HUDEP-2 (cell line): ENCODE data around the gene CT45A3.
"Not testable (repeated sequence)": the region's sequence is repeated elsewhere in the genome, so short reads cannot be mapped to it uniquely, and the experiment has no call there.

Experiments used
- DNase-seq, 76 experiments: peaks; one replicate each; lab custom pipeline; 2025; ENCODE audit not compliant: unreplicated experiment in 76 of 76; lab: John Stamatoyannopoulos, UW

Gene CT45A3, protein sequence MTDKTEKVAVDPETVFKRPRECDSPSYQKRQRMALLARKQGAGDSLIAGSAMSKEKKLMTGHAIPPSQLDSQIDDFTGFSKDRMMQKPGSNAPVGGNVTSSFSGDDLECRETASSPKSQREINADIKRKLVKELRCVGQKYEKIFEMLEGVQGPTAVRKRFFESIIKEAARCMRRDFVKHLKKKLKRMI

DNA sequence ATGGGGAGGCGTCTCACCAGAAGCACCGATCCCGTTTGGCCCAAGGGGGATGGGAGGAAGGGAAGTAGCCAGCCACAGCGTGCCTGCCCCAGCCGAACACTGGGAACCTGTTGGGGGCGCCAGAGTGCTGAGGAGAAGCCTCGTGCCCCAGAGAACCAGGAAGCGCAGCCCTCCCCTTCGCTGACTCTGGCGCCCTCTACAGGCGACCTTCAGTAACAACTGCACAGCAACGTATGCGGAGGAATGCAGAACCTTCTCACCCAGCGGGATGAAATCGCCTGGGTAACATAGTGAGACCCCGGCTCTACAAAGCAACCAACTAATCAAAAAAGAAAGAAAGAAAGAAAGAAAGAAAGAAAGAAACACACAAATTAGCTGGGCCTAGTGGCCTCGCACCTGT lies at the start of gene CT45A3:
CT45A3 (minus strand) TSS at position 101 of the 400 bp plus-strand sequence. CDS start 3,747 bp downstream, outside the sequence.
- not testable (repeated sequence) for DNase-seq

DNA sequence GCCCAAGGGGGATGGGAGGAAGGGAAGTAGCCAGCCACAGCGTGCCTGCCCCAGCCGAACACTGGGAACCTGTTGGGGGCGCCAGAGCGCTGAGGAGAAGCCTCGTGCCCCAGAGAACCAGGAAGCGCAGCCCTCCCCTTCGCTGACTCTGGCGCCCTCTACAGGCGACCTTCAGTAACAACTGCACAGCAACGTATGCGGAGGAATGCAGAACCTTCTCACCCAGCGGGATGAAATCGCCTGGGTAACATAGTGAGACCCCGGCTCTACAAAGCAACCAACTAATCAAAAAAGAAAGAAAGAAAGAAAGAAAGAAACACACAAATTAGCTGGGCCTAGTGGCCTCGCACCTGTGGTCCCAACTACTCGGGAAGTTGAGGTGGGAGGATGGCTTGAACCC lies 34.7 kb upstream of the CT45A3 start, which contains the start of gene CT45A6:
CT45A6 (minus strand) TSS at position 101 of the 400 bp plus-strand sequence. CDS start 3,794 bp downstream, outside the sequence.
- not testable (repeated sequence) for DNase-seq

DNA sequence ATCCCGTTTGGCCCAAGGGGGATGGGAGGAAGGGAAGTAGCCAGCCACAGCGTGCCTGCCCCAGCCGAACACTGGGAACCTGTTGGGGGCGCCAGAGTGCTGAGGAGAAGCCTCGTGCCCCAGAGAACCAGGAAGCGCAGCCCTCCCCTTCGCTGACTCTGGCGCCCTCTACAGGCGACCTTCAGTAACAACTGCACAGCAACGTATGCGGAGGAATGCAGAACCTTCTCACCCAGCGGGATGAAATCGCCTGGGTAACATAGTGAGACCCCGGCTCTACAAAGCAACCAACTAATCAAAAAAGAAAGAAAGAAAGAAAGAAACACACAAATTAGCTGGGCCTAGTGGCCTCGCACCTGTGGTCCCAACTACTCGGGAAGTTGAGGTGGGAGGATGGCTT lies 17.4 kb upstream of the CT45A3 start, which contains the start of gene CT45A5:
CT45A5 (minus strand) TSS at position 101 of the 400 bp plus-strand sequence. CDS start 3,774 bp downstream, outside the sequence.
- not testable (repeated sequence) for DNase-seq

DNA sequence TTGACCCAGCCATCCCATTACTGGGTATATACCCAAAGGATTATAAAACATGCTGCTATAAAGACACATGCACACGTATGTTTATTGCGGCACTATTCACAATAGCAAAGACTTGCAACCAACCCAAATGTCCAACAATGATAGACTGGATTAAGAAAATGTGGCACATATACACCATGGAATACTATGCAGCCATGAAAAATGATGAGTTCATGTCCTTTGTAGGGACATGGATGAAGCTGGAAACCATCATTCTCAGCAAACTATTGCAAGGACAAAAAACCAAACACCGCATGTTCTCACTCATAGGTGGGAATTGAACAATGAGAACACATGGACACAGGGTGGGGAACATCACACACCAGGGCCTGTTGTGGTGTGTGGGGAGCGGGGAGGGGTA lies 23.3 kb downstream of the CT45A3 start:
- not testable (repeated sequence) for DNase-seq

DNA sequence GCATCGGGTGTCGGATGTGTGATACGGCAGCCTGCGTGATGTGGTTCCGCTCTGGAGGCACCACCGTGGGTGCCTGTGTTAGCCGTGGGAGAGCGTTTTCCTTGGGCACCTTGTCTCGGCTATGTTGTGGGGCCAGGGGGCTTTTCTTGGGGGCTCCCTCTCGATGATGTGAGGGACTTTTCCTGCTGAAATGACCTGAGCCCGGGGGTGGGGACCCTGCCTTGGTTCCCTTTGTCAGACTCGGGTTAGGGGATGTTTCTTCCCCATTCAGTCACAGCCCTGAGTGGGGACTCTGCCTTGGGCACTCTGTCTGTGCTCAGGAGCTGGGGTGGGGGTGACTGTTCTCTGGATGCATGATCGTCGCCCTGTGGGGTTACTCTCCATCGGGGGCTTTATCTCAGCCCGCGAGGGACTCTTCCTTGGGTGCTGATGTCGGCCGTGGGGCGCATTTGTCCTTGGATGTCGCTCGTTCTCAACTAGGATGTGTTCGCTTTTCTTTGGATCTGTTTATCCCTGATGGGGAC lies 26.7 kb downstream of the CT45A3 start:
- no peak for DNase-seq

DNA sequence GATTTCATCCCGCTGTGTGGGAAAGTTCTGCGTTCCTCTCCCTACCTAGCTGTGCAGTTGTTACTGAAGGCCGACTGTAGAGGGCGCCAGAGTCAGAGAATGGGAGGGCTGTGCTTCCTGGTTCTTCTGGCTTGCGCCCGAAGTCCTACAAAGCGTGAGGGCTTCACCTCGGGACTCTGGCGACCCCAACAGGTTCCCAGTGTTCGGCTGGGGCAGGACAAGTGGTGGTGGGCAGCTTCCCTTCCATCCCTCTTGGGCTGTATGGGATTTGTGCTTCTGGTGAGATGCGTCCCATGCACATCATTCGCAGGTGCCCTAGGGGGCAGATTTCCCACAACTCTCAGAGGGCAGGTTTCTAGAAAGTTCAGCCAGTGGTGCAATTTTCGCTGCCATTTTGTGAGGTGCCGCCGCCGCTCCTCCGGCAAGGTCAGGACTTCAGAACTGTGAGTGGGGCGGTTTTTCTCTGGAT lies 27.3 kb downstream of the CT45A3 start:
- DNase-seq, result no peak

DNA sequence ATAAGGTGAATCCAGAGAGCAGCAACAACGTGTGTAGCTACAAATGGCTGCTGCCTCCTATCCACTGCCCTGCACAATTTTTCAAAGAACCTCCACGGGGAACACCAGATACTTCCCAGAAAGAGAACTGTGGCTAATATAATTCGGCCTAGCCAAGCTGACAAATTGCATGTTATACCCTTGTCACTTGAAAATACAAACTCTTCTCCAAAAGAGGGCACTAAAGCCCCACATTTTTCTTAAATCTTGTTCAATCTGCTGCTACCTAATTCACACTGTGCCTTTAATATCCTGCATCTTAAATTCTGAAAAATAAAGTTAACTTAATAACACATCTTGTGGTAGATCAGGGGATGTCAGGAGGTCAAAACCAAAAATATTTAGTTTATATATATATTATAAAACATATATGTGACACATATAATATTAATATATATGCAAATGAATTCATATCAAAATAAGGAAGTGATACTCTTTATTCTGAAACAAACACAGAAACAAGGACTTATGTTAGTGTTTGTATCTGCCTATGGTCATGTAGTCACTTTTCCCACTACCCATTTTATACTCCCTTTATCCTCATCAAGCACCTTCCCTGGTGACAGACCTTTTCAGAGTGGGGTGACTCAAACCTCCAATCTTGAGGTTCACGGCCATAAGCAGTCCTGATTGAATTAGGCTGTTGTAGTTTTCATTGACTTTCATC lies 30.5 kb downstream of the CT45A3 start:
- DNase-seq, result no peak

DNA sequence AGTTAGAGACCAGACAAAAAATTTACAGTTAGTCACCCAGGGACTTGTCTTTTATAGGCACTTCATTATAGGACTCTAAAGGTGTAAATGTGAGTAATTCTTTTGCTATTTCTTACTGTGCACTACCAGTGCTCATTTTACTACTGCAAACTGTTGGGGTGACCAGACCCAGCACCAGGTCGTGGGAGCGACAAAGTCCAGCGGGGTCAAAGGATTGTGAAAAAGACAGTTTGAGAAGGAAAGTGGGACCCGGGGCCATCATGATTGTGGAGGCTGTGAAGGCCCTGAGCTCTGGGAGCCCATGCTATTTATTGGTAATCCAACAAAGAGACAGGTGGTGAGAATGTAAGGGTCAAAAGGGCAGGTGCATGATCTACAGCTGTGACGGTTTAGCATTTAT lies 33.3 kb downstream of the CT45A3 start:
- not testable (repeated sequence) for DNase-seq

DNA sequence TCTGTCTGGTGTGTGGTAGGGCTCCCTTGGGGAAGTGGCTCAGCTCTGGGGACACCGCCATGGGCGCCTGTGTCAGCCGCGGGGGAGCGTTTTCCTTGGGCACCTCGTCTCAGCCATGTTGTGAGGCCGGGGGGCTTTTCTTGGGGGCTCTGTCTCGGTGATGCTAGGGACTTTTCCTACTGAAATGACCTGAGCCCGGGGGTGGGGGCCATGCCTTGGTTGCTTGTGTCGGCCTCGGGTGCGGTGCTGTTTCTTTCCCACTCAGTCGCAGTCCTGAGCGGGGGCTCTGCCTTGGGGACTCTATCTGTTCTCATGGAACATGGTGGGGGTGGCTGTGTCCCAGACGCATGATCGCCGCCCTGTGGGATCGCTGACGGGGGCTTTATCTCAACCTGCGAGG lies 54.2 kb downstream of the CT45A3 start:
- DNase-seq, result no peak

DNA sequence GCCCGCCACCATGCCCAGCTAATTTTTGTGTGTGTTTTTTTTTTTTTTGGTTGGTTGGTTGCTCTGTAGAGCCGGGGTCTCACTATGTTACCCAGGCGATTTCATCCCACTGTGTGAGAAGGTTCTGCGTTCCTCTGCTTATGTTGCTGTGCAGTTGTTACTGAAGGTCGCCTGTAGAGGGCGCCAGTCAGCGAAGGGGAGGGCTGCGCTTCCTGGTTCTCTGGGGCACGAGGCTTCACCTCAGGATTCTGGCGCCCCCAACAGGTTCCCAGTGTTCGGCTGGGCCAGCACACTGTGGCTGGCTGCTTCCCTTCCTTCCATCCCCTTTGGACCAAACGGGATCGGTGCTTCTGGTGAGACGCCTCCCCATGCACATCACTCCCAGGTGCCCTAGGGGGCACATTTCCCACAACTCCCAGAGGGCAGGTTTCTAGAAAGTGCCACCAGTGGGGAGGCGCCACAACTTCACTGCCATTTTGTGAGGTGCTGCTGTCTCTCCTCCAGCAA lies 54.8 kb downstream of the CT45A3 start, which contains the start of gene CT45A1:
CT45A1 (plus strand) TSS at position 457 of the 507 bp plus-strand sequence. CDS start 5,302 bp downstream, outside the sequence.
- DNase-seq, result peak in 14 of 76 experiments; percentile 0 to 10 (median 1)
